Spleen (tissue), 7 donors: ENCODE measurements around the gene PLXNB2.

Experiments used
- CTCF ChIP-seq, 11 experiments: fragments of 200-600 bp in 7 of 11; fragments of 450-650 bp in 4 of 11; sonication (generic) in 4 of 11; IDR thresholded peaks in 8 of 11; conservative IDR thresholded peaks in 3 of 11; 1 replicate in 7 of 11; 2 replicates in 4 of 11; pipeline versions ENCODE4 v1.4.0 to v1.8.0; 2016 to 2021; ENCODE audit warnings: antibody characterized with exemption in 11 of 11, inconsistent platforms in 4 of 11, mild to moderate bottlenecking in 1 of 11
- POLR2A ChIP-seq, 3 donors: fragments of 450-650 bp; IDR thresholded peaks; one replicate each; pipeline ENCODE4 v1.5.1; 2017; ENCODE audit warnings: antibody characterized with exemption in 3 of 3, mild to moderate bottlenecking in 1 of 3
- donor health status: DM: no; HTN: no; CAD: no; lungs with moderate emphysema.
- donor health status: DM: no; HTN: no; CAD: no.
- donor health status: DM: no; HTN: no; CAD: no.

DNA sequence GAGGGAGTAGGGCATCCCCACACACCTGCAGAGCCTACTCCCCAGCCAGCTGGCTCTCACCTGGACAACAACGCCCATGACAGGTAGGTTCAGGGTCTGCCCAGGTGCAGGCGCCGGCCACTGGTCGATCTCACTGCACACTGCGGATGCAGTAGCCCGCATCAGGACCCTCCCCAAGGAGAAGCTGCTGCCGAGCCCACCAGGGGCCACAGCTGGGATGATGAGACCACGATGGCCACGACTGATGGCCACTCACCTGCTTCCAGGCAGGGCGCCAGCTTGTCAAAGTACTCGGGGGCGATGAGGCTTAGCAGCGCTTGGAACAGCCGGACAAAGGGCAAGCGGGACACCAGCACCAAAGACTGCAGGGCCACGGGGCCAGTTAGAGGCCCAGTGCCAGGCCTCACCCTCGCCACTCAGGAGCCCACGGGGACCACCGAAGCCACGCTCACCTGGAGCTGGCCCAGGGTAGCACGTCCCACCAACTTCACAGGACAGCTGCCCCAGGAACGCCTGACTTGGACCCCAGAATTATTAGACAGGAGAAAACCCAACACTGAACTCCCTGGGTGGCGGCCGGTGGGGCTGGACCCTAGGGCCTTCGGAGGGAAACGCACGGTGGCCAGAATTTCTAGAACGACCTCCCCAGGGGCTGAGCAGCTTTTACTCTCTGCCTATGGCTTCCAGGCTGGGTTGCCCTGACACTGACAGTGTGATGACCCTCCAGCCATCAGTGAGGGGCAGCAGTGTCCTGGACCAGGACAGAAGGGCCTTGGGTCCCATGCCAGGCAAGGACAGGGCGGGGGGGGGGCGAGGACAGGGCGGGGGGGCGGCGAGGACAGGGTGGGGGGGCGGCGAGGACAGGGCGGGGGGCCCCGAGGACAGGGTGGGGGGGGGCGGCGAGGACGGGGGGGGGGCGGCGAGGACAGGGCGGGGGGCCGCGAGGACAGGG lies 8.9 kb upstream of the PLXNB2 start:
- TF ChIP-seq CTCF (IDR thresholded peaks at IDR 0.05 in 8 of 11, conservative IDR thresholded peaks at IDR 0.05 in 3 of 11) (no peak), POLR2A (IDR thresholded peaks at IDR 0.05) (no peak)
